Nephron progenitor cell (in vitro differentiated cells): ENCODE measurements around the gene TRAPPC3L.

Source experiments
- DNase-seq: peaks from one replicate; pipeline ENCODE4 v3.0.0; 2021
- H3K27ac Mint-ChIP-seq: 2 replicates; pipeline ENCODE4 v1.8.0; 2021; ENCODE audit warnings: mild to moderate bottlenecking, moderate library complexity, mixed read lengths
- H3K27me3 Mint-ChIP-seq: 2 replicates; pipeline ENCODE4 v1.8.0; 2021; ENCODE audit warnings: mild to moderate bottlenecking, low read depth, mixed read lengths; ENCODE audit not compliant: poor library complexity
- H3K36me3 Mint-ChIP-seq: 2 replicates; pipeline ENCODE4 v1.8.0; 2021; ENCODE audit warnings: low read depth, mixed read lengths
- H3K4me1 Mint-ChIP-seq: 2 replicates; pipeline ENCODE4 v1.8.0; 2021; ENCODE audit warnings: mixed read lengths
- H3K4me3 Mint-ChIP-seq: 2 replicates; pipeline ENCODE4 v1.8.0; 2021; ENCODE audit warnings: mild to moderate bottlenecking, moderate library complexity, mixed read lengths
- H3K9me3 Mint-ChIP-seq: 2 replicates; pipeline ENCODE4 v1.8.0; 2021; ENCODE audit warnings: mild to moderate bottlenecking, moderate library complexity, mixed read lengths
- CTCF ChIP-seq: fragments of 200-600 bp; sonication (generic); IDR thresholded peaks from 2 replicates; pipeline ENCODE4 v1.5.0; 2021; ENCODE audit warnings: antibody characterized with exemption

Gene TRAPPC3L

GRCh38 chr6:116512111-116512559 is 33.3 kb downstream of the TRAPPC3L start:
- TF ChIP-seq CTCF, result no peak
- H3K27me3 Mint-ChIP-seq, result no peaks in the 10 kb centered on the region
- no peak overlapping the region for H3K4me3 Mint-ChIP-seq
- no peaks in the 10 kb centered on the region for H3K4me1 Mint-ChIP-seq
- H3K27ac Mint-ChIP-seq, result no peak overlapping the region
- peaks cover 19% of the 10 kb centered on the region for H3K9me3 Mint-ChIP-seq
- no peak for DNase-seq
- H3K36me3 Mint-ChIP-seq, result no peaks in the 10 kb centered on the region

GRCh38 chr6:116511424-116512110 is 33.9 kb downstream of the TRAPPC3L start, which contains the start of gene CALHM5:
TSS of gene CALHM5 (plus strand) at chr6:116511639. CDS start at chr6:116511697, 58 bp downstream.
- H3K36me3 Mint-ChIP-seq, result no peaks in the 10 kb centered on the region
- peaks cover 19% of the 10 kb centered on the region for H3K9me3 Mint-ChIP-seq
- no peak for DNase-seq
- no peak within 1 kb of the TSS for H3K4me3 Mint-ChIP-seq
- H3K27me3 Mint-ChIP-seq, result no peaks in the 10 kb centered on the region
- H3K27ac Mint-ChIP-seq, result peak within 1 kb of the TSS; percentile 84
- TF ChIP-seq CTCF, result peak; percentile 27
- no peaks in the 10 kb centered on the region for H3K4me1 Mint-ChIP-seq

- Mint-ChIP-seq H3K4me1 (no peaks in the 10 kb centered on the region), H3K9me3 (peaks cover 46% of the 10 kb centered on the region), H3K27ac (no peak overlapping the region), H3K27me3 (no peaks in the 10 kb centered on the region), H3K4me3 (no peak overlapping the region), H3K36me3 (no peaks in the 10 kb centered on the region)
- TF ChIP-seq CTCF, result no peak
- DNase-seq, result no peak
These were observed 37.0 kb downstream of the TRAPPC3L start for GRCh38 chr6:116508527-116508926.

- Mint-ChIP-seq H3K27me3 (peaks cover 7% of the 10 kb centered on the region), H3K27ac (no peak overlapping the region), H3K9me3 (peaks cover 56% of the 10 kb centered on the region), H3K36me3 (no peaks in the 10 kb centered on the region), H3K4me1 (no peaks in the 10 kb centered on the region), H3K4me3 (no peak overlapping the region)
- no peak for TF ChIP-seq CTCF
- DNase-seq, result no peak
These were observed 38.2 kb downstream of the TRAPPC3L start for GRCh38 chr6:116507324-116507723.

- Mint-ChIP-seq H3K27me3 (peaks cover 8% of the 10 kb centered on the region), H3K9me3 (peaks cover 40% of the 10 kb centered on the region), H3K36me3 (no peaks in the 10 kb centered on the region), H3K27ac (no peak overlapping the region), H3K4me1 (peaks cover 4% of the 10 kb centered on the region), H3K4me3 (no peak overlapping the region)
- no peak for DNase-seq
- no peak for TF ChIP-seq CTCF
These were observed 44.5 kb downstream of the TRAPPC3L start for GRCh38 chr6:116500969-116501433.
